ENCODE measurements around the gene GABBR1.

DNA sequence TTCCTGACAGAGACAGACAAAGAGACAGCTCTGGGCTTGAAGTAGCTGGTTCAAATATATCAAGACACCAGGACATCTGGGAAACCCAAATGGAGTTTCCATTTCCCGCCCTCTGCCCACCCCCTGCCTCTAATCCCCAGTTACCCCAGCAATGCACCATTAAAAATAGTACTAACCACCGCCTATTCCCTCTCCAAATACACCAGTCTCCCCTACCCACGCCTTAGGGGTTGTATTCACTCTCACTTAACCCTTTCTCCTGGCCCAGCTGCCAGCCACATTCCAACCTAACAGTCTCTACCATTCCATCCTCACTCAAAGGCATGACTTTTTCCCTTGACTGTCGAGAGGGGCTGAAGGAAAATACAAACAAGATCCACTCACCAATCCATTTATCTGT is 22.4 kb downstream of the GABBR1 start:
- TF ChIP-seq EZH2 (IDR thresholded peaks at IDR 0.05): no peak
- no peak for TF ChIP-seq POLR2AphosphoS5 (IDR thresholded peaks at IDR 0.05; ENCODE audit: borderline replicate concordance, low read depth, low read length)

Data from SK-N-MC (cell line).